Gastrocnemius medialis (tissue), 4 donors: Measurements from ENCODE around the gene DHX40.

ENCODE experiments used
- POLR2A ChIP-seq, 2 donors: fragments of 450-650 bp; IDR thresholded peaks; one replicate each; pipeline ENCODE4 v1.6.1; 2017; ENCODE audit warnings: antibody characterized with exemption in 2 of 2, mild to moderate bottlenecking in 2 of 2, moderate library complexity in 2 of 2
- TF ChIP-seq, protein P1 (sequence below), 5 experiments: fragments of 450-650 bp in 3 of 5; fragments of 200-600 bp in 2 of 5; sonication (generic) in 2 of 5; IDR thresholded peaks in 4 of 5; conservative IDR thresholded peaks in 1 of 5; 1 replicate in 4 of 5; 2 replicates in 1 of 5; pipeline ENCODE4 v1.5.1; 2016 to 2019; ENCODE audit warnings: antibody characterized with exemption in 5 of 5, mild to moderate bottlenecking in 3 of 5, moderate library complexity in 3 of 5

GRCh38 chr17:59572301-59572924, 7.0 kb downstream of the DHX40 start:
- TF ChIP-seq, protein P1, sequence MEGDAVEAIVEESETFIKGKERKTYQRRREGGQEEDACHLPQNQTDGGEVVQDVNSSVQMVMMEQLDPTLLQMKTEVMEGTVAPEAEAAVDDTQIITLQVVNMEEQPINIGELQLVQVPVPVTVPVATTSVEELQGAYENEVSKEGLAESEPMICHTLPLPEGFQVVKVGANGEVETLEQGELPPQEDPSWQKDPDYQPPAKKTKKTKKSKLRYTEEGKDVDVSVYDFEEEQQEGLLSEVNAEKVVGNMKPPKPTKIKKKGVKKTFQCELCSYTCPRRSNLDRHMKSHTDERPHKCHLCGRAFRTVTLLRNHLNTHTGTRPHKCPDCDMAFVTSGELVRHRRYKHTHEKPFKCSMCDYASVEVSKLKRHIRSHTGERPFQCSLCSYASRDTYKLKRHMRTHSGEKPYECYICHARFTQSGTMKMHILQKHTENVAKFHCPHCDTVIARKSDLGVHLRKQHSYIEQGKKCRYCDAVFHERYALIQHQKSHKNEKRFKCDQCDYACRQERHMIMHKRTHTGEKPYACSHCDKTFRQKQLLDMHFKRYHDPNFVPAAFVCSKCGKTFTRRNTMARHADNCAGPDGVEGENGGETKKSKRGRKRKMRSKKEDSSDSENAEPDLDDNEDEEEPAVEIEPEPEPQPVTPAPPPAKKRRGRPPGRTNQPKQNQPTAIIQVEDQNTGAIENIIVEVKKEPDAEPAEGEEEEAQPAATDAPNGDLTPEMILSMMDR (IDR thresholded peaks at IDR 0.05 in 4 of 5, conservative IDR thresholded peaks at IDR 0.05 in 1 of 5), result no peak
- no peak for TF ChIP-seq POLR2A (IDR thresholded peaks at IDR 0.05)
